IMR-90 (cell line): Measurements from ENCODE around the gene EBLN2. TPM values are rescaled to one million over a fixed set of nuclear protein-coding genes. Genes with fewer than 3 reads are reported as not detected.

ENCODE experiments used
- ATAC-seq: fragments of 200-7000 bp; cut with Tn5 transposase; 2 replicates; pipeline ENCODE4 v1.9.1; 2020; ENCODE audit warnings: low read depth, mild to moderate bottlenecking, moderate library complexity
- BruUV-seq: library from RNA; stranded (reverse); fragments of 400-500 nt; replicated peaks from 2 replicates; lab custom pipeline; 2021; lab: Mats Ljungman, UMichigan
- CTCF ChIA-PET: fragments of 300-600 bp; formaldehyde crosslinking; extraction: SDS; loops from one replicate; lab custom pipeline; 2021; ENCODE audit warnings: antibody characterized with exemption; lab: Yijun Ruan, JAX
- POLR2A ChIA-PET: fragments of 300-600 bp; sonication (Branson Sonifier 250); formaldehyde crosslinking; loops from one replicate; lab custom pipeline; 2022; ENCODE audit warnings: antibody characterized with exemption; ENCODE audit not compliant: unreplicated experiment; lab: Charles Lee
- DNase-seq: peaks from one replicate; pipeline ENCODE4 v3.0.0; 2013
- H2AFZ ChIP-seq: replicated peaks from 2 replicates; pipeline ENCODE3; 2013; ENCODE audit warnings: low read length, mild to moderate bottlenecking; ENCODE audit not compliant: poor library complexity
- H2AK5ac ChIP-seq: 2 replicates; pipeline ENCODE4 v1.6.1; 2013; ENCODE audit warnings: low read depth, low read length, inconsistent platforms
- H2AK9ac ChIP-seq: replicated peaks from 2 replicates; pipeline ENCODE3; 2013; ENCODE audit warnings: mild to moderate bottlenecking, low read depth, low read length, moderate library complexity; ENCODE audit not compliant: poor library complexity
- H2BK120ac ChIP-seq: 2 replicates; pipeline ENCODE4 v1.6.1; 2013; ENCODE audit warnings: low read depth, low read length, inconsistent platforms
- H2BK15ac ChIP-seq: 3 replicates; pipeline ENCODE4 v1.6.1; 2013; ENCODE audit warnings: low read depth, low read length, inconsistent platforms
- H2BK20ac ChIP-seq: 2 replicates; pipeline ENCODE4 v1.6.1; 2013; ENCODE audit warnings: low read depth, mild to moderate bottlenecking, inconsistent platforms, low read length, moderate library complexity
- H2BK5ac ChIP-seq: 2 replicates; pipeline ENCODE4 v1.6.1; 2013; ENCODE audit warnings: mild to moderate bottlenecking, low read depth, low read length, inconsistent platforms; ENCODE audit not compliant: poor library complexity, severe bottlenecking
- H3K14ac ChIP-seq: replicated peaks from 2 replicates; pipeline ENCODE4 v1.6.1; 2013; ENCODE audit warnings: low read depth, low read length, inconsistent platforms
- H3K18ac ChIP-seq: 2 replicates; pipeline ENCODE4 v1.6.1; 2013; ENCODE audit warnings: low read depth, low read length, control low read depth
- H3K23ac ChIP-seq: 2 replicates; pipeline ENCODE4 v1.6.1; 2013; ENCODE audit warnings: low read depth, low read length, inconsistent platforms
- H3K27ac ChIP-seq: 2 replicates; pipeline ENCODE4 v1.5.1; 2013; ENCODE audit warnings: mild to moderate bottlenecking, control low read depth, low read length; ENCODE audit not compliant: insufficient read depth
- H3K27me3 ChIP-seq: 2 replicates; pipeline ENCODE4 v1.6.1; 2013; ENCODE audit warnings: low read length; ENCODE audit not compliant: control insufficient read depth, insufficient read depth
- H3K36me3 ChIP-seq: 2 replicates; pipeline ENCODE4 v1.6.1; 2013; ENCODE audit warnings: low read length, mixed read lengths; ENCODE audit not compliant: control insufficient read depth, insufficient read depth
- H3K4ac ChIP-seq: 2 replicates; pipeline ENCODE4 v1.6.1; 2013; ENCODE audit warnings: low read depth, low read length, inconsistent platforms
- H3K4me1 ChIP-seq: 2 replicates; pipeline ENCODE4 v1.6.1; 2013; ENCODE audit warnings: low read length, mixed read lengths; ENCODE audit not compliant: control insufficient read depth, insufficient read depth
- H3K4me2 ChIP-seq: 2 replicates; pipeline ENCODE4 v1.6.1; 2013; ENCODE audit warnings: low read depth, mild to moderate bottlenecking, control low read depth, low read length, moderate library complexity
- H3K4me3 ChIP-seq: 2 replicates; pipeline ENCODE4 v1.5.1; 2013; ENCODE audit warnings: low read depth, mild to moderate bottlenecking, control low read depth, low read length, moderate library complexity; ENCODE audit not compliant: insufficient read depth
- H3K56ac ChIP-seq: 2 replicates; pipeline ENCODE4 v1.6.1; 2013; ENCODE audit warnings: low read length, inconsistent platforms; ENCODE audit not compliant: insufficient read depth; ENCODE audit errors: extremely low read depth
- H3K79me1 ChIP-seq, 2 experiments: 2 replicates each; pipeline ENCODE4 v1.6.1; 2013; ENCODE audit warnings: low read length in 2 of 2, inconsistent platforms in 1 of 2, low read depth in 1 of 2
- H3K9ac ChIP-seq: 2 replicates; pipeline ENCODE4 v1.6.1; 2013; ENCODE audit warnings: low read depth, low read length, control low read depth
- H3K9me1 ChIP-seq: 2 replicates; pipeline ENCODE4 v1.6.1; 2013; ENCODE audit warnings: low read length, inconsistent platforms; ENCODE audit not compliant: insufficient read depth
- H3K9me3 ChIP-seq: 2 replicates; pipeline ENCODE4 v1.6.1; 2013; ENCODE audit warnings: low read length; ENCODE audit not compliant: control insufficient read depth, insufficient read depth
- H4K20me1 ChIP-seq: 2 replicates; pipeline ENCODE4 v1.6.1; 2013; ENCODE audit warnings: low read length, inconsistent platforms; ENCODE audit not compliant: insufficient read depth
- H4K5ac ChIP-seq: 2 replicates; pipeline ENCODE4 v1.6.1; 2013; ENCODE audit warnings: mild to moderate bottlenecking, low read depth, low read length, control low read depth
- H4K8ac ChIP-seq, 2 experiments: 2 replicates each; pipeline ENCODE4 v1.6.1; 2013; ENCODE audit warnings: low read depth in 2 of 2, low read length in 2 of 2, control low read depth in 1 of 2, inconsistent platforms in 1 of 2
- H4K91ac ChIP-seq: 2 replicates; pipeline ENCODE4 v1.6.1; 2013; ENCODE audit warnings: low read depth, low read length, inconsistent platforms; ENCODE audit not compliant: insufficient read depth
- CEBPB ChIP-seq: IDR thresholded peaks from 2 replicates; pipeline ENCODE4 v1.6.1; 2012; ENCODE audit warnings: low read depth, low read length, improper control_type of control experiment
- NFE2L2 ChIP-seq: fragments of 150-350 bp; IDR thresholded peaks from 2 replicates; pipeline ENCODE4 v1.6.1; 2016; ENCODE audit warnings: low read depth, mild to moderate bottlenecking, low read length
- WGBS, 2 experiments: methylation state at CpG; one replicate each; pipeline versions ENCODE4 v1.1.5 to v1.1.7; 2013; ENCODE audit warnings: missing lambda C conversion rate in 2 of 2; ENCODE audit not compliant: insufficient read length in 1 of 2; ENCODE audit errors: extremely low coverage in 2 of 2; 5-methylcytosine and 5-hydroxymethylcytosine counted together
- dilution Hi-C: fragments of 300-500 bp; cut with HindIII; formaldehyde crosslinking; loops from one replicate; pipeline ENCODE4 v1.14.3; 2018; ENCODE audit warnings: low sequenced_read_pairs; ENCODE audit not compliant: unreplicated experiment
- in situ Hi-C: fragments of 300-500 bp; cut with MboI; formaldehyde crosslinking; loops from 3 replicates; pipeline ENCODE4 v1.14.3; 2019; ENCODE audit warnings: low sequenced_read_pairs, inconsistent platforms, mixed read lengths
- intact Hi-C: fragments of 100-400 bp; cut with micrococcal nuclease; formaldehyde crosslinking; loops from 2 replicates; pipeline ENCODE4 v1.10.0; 2022
- polyA plus RNA-seq, 3 experiments: library from polyadenylated mRNA; depleted of rRNA; stranded (reverse); fragments of >200 nt; gene quantifications; 2 replicates each; pipeline ENCODE4 v1.2.3, GENCODE V29; 2012; ENCODE audit warnings: low replicate concordance in 1 of 3
- total RNA-seq: library from RNA; depleted of rRNA; stranded (reverse); fragments of >200 nt; gene quantifications from 2 replicates; pipeline ENCODE4 v1.2.3, GENCODE V29; 2012

The EBLN2 gene
- total and polyA plus RNA-seq, 2 of the 4 experiments (the other 2 are of a cell fraction), result 2.5 to 7.7 TPM

DNA sequence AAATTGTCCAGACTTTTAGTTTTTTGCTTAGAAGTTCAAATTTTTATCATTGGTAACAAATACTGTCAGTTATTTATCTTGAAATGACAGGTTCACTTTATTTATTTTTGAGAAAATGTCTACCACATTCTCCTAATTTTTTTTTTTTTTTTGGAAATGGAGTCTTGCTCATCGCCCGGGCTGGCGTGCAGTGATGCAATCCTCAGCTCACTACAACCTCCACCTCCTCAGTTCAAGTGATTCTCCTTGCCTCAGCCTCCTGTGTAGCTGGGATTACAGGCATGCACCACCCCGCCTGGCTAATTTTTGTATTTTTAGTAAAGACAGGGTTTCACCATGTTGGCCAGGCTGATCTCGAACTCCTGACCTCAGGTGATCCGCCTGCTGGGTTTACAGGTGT is 16.1 kb upstream of the EBLN2 start:
- Histone ChIP-seq H3K23ac (no peak overlapping the region), H3K27ac (no peak overlapping the region), H3K4me1 (no peaks in the 10 kb centered on the region; the same call in 1 of the 2 replicates), H3K79me1 (peaks cover 9 to 55% of the 10 kb centered on the region in 2 experiments), H4K91ac (no peak overlapping the region), H4K5ac (no peak overlapping the region), H3K4ac (no peak overlapping the region), H2AFZ (no peak overlapping the region), H3K9me1 (peaks cover 5% of the 10 kb centered on the region), H2AK5ac (no peak overlapping the region), H3K36me3 (peaks cover 5% of the 10 kb centered on the region), H2BK5ac (no peak overlapping the region), H3K18ac (no peak overlapping the region), H2BK15ac (no peak overlapping the region), H3K27me3 (no peaks in the 10 kb centered on the region), H4K8ac (no peak overlapping the region), H2BK20ac (no peak overlapping the region), H3K4me2 (no peak overlapping the region), H2AK9ac (no peak overlapping the region), H3K9ac (no peak overlapping the region), H4K20me1 (peaks cover 75% of the 10 kb centered on the region), H3K9me3 (no peaks in the 10 kb centered on the region), H3K56ac (no peak overlapping the region), H2BK120ac (no peak overlapping the region), H3K14ac (no peak overlapping the region), H3K4me3 (no peak overlapping the region)
- dilution Hi-C loops (no loop called here), intact Hi-C loops (no loop called here), in situ Hi-C loops (no loop called here)
- DNase-seq (peak; percentile 60), ATAC-seq (0 out of 2 replicates have a peak, but pooled peaks have one; percentile 24)
- no TSS peak for BruUV-seq
- no CpG with 5 or more reads among the region's 6 CpGs for WGBS, 2 experiments
- POLR2A ChIA-PET, result no interaction called here
- TF ChIP-seq CEBPB, result peak; percentile 86
- no peak for TF ChIP-seq NFE2L2
- CTCF ChIA-PET, result interaction anchor here (0.5 to 0.9 kb wide), 3 partner anchors 11 to 1424 kb away, joined by 3 to 7 read pairs (median 6); no protein-coding TSS in a partner anchor
